GM10266 (cell line): ENCODE results near the gene SYNGAP1.

ENCODE experiments used
- DNase-seq: peaks from one replicate; pipeline ENCODE4 v3.0.0; 2012; ENCODE audit errors: extremely low spot score
- TF ChIP-seq, protein P1 (sequence below): IDR thresholded peaks from 2 replicates; pipeline ENCODE4 v1.5.1; 2012; ENCODE audit warnings: mild to moderate bottlenecking, low read depth; ENCODE audit not compliant: control insufficient read depth, insufficient read depth; ENCODE audit errors: missing control alignments

Gene SYNGAP1

DNA sequence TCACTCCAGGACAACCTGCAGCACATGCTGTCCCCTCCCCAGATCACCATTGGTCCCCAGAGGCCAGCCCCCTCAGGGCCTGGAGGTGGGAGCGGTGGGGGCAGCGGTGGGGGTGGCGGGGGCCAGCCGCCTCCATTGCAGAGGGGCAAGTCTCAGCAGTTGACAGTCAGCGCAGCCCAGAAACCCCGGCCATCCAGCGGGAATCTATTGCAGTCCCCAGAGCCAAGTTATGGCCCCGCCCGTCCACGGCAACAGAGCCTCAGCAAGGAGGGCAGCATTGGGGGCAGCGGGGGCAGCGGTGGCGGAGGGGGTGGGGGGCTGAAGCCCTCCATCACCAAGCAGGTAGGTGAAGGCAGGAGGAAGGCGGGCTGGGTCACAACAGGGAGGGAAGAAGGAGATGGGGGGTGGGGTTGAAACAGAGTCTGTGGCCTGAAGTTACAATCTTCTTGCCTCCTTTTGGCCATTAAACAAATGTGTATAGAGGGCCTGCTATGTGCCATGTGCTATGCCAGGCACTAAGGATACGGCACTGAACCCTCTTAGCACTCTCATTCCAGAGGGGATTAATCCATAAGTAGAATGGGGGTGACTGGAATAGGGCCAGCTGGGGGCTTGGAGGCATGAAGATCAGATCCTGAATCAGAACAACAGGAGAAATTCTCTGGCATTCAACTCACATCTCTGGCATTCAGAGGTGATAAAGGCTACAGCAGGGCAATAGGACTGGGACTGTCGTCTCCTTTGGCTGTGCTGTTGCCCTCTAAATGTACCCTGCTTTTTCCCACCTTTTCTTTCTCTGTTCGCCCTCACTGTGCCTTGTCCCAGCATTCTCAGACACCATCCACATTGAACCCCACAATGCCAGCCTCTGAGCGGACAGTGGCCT, 24.0 kb downstream of the SYNGAP1 start:
- DNase-seq = no peak
- TF ChIP-seq, protein P1, sequence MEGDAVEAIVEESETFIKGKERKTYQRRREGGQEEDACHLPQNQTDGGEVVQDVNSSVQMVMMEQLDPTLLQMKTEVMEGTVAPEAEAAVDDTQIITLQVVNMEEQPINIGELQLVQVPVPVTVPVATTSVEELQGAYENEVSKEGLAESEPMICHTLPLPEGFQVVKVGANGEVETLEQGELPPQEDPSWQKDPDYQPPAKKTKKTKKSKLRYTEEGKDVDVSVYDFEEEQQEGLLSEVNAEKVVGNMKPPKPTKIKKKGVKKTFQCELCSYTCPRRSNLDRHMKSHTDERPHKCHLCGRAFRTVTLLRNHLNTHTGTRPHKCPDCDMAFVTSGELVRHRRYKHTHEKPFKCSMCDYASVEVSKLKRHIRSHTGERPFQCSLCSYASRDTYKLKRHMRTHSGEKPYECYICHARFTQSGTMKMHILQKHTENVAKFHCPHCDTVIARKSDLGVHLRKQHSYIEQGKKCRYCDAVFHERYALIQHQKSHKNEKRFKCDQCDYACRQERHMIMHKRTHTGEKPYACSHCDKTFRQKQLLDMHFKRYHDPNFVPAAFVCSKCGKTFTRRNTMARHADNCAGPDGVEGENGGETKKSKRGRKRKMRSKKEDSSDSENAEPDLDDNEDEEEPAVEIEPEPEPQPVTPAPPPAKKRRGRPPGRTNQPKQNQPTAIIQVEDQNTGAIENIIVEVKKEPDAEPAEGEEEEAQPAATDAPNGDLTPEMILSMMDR = no peak

DNA sequence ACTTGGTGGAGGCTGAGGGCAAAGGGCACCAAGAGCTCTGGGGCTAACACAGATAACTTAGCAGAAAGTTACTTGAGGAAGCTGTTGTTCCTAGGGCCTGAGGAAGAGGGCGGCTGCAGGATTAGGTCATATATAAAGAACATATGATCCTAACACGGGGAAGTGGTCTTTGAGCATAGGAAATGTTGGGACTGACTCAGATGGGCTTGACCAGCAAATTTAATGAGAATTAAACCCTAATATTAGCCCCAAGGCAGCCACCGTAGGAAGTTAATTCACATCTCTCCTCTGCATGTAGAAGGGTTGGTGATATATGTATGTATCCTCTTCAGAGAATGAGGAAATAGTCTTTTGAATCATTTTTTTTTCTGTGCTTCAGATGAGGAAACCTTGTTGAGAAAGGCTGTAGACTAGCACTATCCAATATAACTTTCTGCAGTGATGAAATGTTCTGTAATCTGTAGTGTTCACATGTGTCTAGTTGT, 25.3 kb downstream of the SYNGAP1 start:
- TF ChIP-seq, protein P1 = no peak
- no peak for DNase-seq

DNA sequence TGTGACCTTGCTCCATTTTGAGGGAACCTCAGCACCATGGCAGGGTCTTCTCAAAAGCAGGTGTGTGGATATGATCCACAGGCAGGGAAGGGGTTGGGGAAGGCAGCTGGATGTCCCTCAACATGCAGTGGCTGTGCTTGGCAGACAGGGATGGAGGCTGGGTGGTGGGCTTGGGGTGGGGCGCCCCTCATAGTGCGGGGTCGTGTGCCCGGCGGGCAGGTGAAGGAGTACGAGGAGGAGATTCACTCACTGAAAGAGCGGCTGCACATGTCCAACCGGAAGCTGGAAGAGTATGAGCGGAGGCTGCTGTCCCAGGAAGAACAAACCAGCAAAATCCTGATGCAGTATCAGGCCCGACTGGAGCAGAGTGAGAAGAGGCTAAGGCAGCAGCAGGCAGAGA, 26.5 kb downstream of the SYNGAP1 start:
- TF ChIP-seq, protein P1 = no peak

DNA sequence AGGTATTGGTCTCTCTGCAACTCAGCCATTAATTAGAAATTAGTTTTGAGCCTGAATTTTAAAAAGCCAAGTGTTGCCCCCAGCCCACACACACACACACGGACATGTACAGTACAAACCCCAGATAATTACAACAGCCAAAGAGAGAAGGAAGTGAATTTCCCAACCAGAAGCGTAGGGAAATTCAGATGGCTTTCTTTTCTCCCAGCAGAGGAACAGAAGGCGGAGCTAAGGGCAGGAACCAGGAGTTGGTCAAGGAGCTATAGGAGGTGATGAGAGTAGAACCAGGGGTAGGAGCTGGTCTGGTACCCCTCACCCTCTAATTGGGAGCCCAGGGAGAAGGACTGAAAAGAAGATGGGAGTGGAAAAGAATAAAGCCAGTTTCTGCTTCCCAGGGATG, 30.6 kb downstream of the SYNGAP1 start:
- no peak for DNase-seq
- TF ChIP-seq, protein P1 = no peak

More for the DNA sequence above, 26.5 kb downstream of the SYNGAP1 start:
- no peak for DNase-seq

DNA sequence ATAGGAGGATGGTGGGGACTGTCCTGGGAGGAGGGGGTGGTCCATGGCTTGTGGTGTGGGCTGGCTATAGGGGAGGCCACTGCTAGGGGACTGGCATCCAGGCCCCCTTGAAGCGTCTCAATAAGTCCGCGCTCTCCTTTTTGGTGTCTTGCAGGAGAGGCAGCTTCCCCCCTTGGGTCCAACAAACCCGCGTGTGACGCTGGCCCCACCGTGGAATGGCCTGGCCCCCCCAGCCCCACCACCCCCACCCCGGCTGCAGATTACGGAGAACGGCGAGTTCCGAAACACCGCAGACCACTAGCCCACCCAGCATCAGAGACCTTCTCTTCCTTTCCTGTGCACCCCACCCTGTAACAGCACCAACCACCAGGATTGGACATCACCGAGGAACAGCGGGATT, 31.7 kb downstream of the SYNGAP1 start:
- TF ChIP-seq, protein P1 = no peak
- DNase-seq = no peak

DNA sequence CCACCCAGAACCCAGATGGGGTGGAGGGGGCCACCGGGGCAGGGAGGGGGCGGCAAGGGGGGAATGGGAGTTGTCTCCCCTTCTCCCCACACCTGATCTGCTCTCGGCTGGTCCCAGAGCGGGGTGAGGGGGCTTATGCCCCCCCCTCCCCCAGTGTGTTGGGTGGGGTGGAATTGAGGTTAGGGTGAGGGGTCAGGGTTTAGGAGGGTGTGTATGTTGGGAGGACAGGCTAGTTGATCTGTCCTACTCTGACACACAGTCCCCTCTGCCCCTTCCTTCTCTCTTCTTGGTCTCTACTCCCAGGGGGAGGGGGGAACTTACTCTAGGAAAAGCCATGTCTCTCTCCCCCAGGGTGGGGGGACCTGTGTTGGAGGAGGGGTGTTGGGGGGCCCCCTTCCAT, 32.6 kb downstream of the SYNGAP1 start:
- TF ChIP-seq, protein P1 = no peak
- no peak for DNase-seq

DNA sequence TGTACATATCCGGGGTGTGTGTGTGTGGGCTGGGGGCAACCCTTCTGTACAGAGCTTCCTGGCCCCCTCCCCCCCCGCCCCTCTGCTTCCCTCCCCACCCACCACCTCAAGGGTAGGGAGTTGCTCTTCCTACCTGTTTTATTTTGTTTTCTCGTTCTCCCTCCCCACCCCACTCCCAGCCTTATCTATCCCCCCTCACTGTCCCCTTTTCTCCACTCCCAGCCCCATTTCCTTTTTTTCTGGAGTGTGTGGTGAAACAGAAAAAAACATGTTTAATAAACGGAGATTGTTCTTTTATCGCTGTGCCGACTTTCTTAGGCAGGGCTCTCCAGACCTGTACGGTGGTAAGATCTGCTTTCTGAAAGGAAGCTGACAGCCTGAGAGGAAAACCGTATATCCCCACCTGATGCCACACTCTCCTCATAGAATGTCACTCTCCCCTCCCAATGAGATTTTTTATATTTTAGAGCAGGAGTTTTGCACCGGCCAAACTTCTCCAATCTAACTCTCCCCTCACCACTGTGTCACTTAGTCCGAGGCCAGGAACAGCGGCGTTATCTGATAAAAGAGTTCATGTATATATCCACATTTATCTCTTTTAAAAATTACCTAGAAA, 33.6 kb downstream of the SYNGAP1 start:
- DNase-seq = no peak
- TF ChIP-seq, protein P1 = no peak
